GF-D8 (cell line): Measurements from ENCODE around the gene SRSF12.

Experiments used
- DNase-seq: peaks from one replicate; lab custom pipeline; 2025; lab: John Stamatoyannopoulos, UW

Gene SRSF12

DNA sequence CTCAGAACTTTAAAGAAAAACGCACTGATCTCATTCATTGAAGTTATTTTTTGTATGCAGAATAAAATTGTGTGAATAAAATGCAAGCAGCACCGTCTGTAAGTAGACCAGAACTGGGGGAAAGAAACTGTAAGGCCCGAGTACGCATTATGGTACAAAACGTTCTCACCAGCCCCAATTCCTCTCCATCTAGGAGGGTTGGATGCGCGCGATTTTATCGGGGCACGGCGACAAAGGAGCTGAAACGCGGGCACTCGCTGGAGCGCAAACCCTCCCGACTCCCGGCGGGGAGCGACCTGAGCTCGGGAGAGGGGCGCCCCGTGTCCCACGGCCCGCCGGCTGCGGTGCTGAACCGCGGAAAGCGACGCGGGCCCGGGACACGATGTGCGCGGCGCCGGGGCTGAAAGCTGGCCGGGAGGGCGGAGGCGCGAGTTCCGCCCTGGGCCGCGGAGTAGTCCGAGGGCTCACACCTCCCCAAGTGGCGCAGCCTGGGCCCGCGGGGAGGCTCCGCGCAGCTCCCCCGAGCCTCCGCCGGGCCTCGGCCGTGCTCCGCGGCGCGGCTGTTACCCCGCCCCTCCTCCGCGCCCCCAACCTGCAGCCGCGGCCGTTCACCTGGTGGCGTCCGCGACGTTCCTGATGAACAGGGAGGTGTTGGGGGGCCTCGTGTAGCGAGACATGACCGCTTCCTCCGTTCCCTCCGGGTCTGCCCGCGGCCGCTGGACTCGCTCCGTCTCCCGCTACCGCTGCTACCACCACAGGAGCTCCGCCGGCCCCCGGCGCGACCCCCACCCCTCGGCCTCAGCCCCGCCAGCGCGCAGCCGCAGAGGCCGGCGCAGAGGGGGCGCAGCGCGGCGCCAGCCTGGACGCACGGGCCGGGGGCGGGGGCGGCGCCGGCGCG is at the start of gene SRSF12:
TSS of gene SRSF12 (minus strand) at position 861 of the 898 bp plus-strand sequence. CDS start at position 677, 184 bp downstream.
- no peak for DNase-seq

GRCh38 chr6:89162047-89162371 is 44.1 kb upstream of the SRSF12 start:
- no peak for DNase-seq

- DNase-seq = no peak
Observed at GRCh38 chr6:89161326-89162046, 43.6 kb upstream of the SRSF12 start.

GRCh38 chr6:89160331-89161092 is 42.6 kb upstream of the SRSF12 start:
- DNase-seq = no peak

GRCh38 chr6:89154131-89154530 is 36.3 kb upstream of the SRSF12 start:
- DNase-seq = no peak

DNA sequence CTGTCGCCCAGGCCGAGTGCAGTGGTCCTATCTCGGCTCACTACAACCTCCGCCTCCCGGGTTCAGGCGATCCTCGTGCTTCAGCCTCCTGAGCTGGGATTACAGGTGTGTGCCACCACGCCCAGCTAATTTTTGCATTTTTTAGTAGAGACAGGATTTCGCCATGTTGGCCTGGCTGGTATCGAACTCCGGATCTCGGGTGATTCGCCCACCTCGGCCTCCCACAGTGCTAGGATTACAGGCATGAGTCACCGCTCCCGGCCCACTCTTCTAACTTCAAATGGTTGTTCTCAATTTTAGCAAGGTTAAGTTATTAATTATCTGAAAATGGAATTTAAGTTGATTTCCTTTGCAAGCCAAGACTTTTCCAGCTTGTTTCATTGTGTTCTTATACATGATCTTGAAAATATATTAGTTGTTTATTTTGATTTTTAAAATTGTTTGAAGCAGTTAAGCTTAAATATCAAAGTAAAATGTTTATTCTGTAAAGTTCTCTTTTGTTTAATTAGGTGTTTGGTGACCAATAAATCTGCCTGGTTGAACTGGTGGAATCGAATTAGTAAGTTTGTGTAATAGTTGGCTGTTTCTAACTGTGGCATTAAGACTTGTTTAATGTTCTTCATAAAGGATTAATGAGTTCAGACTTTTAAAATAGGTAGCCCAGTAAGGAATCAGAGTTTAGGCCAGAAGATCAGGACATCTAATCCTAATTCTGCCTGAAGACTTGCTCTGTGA is 30.3 kb upstream of the SRSF12 start:
- DNase-seq = no peak

DNA sequence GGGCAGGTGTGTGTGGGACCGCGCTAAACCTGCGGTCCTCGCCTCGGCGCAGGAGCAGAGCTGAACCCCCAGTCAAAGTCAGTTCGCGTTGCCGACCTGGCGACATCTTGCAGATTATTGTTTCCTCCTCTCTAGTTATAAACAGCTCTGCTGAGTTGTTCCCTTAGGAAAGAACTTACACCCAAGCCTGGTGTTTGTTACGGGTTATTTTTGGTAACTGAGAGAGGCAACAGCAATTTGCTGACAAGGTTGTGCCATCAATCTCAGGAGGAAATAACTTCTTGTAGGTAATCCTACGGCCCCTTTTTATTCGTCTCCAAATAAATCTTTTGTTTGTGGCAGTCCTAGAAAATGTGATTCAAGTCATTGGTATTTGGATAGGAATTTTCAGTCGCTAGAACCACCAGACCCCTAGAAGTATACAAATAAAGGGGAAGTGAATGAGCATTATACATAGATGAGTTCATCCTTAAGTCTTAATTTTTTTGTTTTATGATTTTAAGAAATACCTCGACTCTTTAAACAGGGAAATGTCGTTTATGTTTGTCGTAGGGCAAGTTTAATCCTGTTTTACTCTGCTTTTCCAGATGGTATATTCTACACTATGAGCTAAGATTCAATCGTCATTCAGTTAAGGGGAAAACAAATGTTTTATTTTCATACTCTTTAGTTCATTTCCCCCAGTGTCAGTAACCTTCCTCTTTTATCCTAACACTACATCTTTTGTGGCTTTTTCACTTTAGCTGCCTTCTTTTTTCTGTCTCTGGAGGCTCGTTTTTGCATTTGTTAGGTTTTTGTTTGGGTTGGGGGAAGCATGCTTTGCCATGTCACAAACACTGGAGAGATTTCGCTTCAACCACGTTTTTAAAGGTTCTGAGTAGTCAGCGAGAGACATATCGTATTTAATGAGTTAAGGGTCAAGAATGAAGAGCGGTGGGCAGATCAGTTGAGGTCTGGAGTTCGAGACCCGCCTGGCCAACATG is 29.1 kb upstream of the SRSF12 start:
- DNase-seq = no peak

DNA sequence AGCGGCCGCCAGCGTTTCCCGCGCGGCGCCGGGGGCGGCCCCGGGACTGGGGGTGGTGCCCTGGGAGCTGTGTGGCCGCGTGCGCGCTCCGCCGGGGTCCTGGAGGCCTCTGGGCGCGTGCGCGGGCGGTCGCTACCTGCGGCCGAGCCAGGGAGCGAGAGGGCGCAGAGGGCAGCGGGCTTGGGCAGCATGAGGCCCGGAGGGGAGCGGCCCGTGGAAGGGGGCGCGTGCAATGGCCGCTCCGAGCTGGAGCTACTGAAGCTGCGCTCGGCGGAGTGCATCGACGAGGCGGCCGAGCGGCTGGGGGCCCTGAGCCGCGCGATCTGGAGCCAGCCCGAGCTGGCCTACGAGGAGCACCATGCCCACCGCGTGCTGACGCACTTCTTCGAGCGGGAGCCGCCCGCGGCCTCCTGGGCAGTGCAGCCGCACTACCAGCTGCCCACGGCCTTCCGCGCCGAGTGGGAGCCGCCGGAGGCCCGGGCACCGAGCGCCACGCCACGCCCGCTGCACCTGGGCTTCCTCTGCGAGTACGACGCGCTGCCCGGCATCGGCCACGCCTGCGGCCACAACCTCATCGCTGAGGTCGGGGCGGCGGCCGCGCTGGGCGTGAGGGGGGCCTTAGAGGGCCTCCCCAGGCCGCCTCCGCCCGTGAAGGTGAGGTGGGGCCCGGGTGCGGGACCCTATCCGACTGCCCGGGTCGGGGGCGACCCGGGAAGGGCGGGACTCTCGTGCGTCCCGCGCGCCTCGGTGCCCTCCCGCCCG is 28.3 kb upstream of the SRSF12 start, which contains the start of gene PM20D2:
TSS of gene PM20D2 (plus strand) at position 100 of the 762 bp plus-strand sequence. CDS start at position 190, 90 bp downstream.
- peak; percentile 69 for DNase-seq

GRCh38 chr6:89145091-89145955 is 27.5 kb upstream of the SRSF12 start:
- peak; percentile 36 for DNase-seq

- DNase-seq = peak; percentile 23
Observed at GRCh38 chr6:89144354-89144906, 26.6 kb upstream of the SRSF12 start.

DNA sequence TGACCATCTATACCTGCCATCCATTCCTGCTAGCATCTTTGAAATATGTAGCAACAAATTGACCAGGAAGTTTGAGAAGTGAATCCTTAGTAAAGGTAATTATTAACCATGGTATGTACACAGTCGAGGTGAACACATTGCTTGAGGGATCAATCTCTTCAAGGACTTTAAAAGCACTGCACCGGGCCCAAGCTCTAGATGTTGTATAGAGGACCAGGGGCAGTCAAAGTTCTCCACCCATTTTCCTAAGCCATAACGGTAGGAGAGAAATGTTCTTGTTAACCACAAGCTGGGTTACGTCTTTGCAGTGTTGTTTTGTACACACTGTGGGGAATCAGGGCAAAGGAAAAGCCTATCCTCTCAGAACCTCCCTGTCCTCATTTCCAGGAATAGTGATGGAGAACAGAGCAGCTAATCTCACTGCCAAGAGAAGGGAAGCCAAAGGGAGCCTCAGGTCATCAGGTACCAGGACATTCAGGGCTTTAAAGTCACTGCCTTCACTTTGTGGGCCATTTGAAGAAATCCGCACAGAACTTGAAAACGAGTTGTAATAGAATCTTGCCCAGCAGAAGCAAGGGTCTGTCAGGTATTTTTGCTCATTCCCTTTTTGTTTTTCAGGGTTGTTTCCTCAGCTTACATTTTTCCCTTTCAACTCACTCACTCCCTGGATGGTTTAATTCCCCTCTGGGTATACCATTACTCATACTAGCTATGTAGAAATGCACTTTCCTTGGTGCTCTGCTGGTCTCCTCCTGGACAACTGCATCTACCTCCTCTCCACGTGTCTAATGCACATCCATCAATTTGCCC is 22.7 kb upstream of the SRSF12 start:
- no peak for DNase-seq

GRCh38 chr6:89139509-89140346 is 21.9 kb upstream of the SRSF12 start:
- no peak for DNase-seq

- DNase-seq = no peak
Observed at GRCh38 chr6:89138173-89138572, 20.3 kb upstream of the SRSF12 start.

DNA sequence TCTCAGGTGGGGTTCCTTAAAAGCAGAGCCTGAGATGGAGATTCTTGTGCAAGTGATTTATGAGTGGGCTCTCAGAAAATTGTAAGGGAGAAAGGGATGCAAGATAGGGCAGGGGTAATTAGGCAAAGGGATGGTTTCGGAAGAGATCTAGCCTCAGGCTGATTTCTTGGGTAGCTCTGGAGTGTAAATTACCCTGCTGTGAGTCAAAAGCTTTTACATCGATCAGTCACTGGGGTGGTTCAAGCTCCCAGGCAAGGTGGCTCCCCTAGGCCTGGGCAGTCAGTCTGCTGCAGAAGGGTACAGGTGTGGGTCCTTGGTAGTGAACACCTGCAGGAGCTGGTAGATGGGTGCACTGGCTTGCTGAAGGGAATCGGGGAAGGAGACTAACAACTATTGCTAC is 16.9 kb upstream of the SRSF12 start:
- DNase-seq = no peak

DNA sequence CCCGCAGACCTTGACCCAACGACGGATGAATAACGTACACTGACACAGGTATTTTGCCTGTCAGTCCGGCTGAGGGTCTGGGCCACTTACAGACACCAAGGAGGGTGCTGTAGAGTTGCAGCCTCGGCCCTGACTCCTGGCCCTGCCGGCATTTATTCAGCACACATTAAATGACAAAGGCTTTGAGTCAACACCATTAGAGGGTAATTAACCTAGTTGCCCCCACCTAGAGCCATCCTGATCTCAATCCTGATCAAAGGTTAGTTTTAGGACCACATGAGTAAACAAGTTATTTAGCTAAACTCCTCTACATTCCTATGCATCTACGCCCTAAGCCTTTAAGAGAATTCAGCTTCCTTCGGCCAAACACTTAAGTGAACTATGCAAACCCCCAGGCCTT is 16.1 kb upstream of the SRSF12 start:
- no peak for DNase-seq

DNA sequence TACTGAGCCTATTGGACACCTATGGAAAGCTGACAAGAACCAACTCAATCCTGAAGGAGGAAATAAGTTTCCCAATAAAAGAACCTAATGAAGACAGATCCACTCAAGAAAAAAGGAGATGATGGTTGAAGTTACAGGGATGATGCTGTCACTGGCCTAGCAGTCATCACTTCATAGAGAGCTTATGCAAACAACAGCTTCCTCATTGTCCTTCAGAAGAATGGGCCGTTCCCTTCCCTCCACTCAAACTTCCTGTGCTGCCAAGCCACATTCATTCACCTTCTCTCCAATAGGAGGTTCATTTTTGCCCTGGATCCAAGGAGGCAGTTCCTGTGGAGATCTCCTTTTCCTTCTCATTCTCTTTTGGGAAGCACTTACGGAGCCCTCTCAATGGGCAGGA is 14.2 kb upstream of the SRSF12 start:
- DNase-seq = no peak

DNA sequence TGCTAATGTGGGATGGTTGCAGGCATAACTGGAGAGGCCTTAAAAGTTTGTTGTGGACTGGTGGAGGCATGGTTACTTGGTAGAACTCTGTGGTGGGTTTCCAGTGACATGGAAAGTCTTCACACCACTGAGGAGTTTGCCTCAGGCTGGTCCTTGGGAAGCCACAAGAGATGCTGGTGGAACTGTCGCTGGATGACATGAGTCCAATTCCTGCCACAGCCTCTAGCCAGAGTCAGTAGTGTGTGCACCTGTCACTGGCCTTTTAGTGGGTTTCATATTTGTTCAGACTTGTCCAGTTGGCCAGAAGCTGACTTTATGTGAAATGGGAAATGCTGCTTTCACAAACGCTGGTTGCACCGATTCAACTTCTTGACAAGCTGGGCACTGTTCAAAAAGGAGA is 13.7 kb upstream of the SRSF12 start:
- DNase-seq = no peak
